Stimulated activated CD4-positive, alpha-beta T cell treated with anti-CD3 and anti-CD28 coated beads, Interleukin-12 subunit alpha, Interleukin-12 subunit beta, amount 100 ng/mL, for 4 hours (primary cell): Measurements from ENCODE around the gene OR5M11.
"Not testable (repeated sequence)": the region's sequence is repeated elsewhere in the genome, so short reads cannot be mapped to it uniquely, and the experiment has no call there.

Experiments
- DNase-seq: peaks from one replicate; pipeline ENCODE4 v3.0.0-alpha.2; 2020

The OR5M11 gene

DNA sequence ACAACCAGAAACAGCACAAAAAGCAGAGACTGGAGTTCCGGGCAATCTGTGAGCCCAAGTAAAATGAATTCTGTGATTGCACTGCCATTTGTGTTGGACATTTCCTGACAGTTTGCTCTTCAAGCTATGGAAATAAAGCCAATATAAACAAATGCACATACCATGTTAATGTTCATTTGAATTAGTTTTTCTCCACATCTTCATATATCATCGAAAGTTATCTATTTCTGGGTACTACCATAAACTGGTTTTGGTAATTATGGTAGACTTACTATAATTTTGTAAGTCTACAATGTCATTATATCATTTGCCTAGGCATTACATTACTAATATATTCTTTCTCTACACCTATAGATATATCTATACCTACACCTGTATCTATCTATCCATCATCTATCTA, at the start of gene OR5M11:
TSS of gene OR5M11 (minus strand) at position 101 of the 400 bp plus-strand sequence. CDS start at position 101, 0 bp downstream.
- no peak for DNase-seq

DNA sequence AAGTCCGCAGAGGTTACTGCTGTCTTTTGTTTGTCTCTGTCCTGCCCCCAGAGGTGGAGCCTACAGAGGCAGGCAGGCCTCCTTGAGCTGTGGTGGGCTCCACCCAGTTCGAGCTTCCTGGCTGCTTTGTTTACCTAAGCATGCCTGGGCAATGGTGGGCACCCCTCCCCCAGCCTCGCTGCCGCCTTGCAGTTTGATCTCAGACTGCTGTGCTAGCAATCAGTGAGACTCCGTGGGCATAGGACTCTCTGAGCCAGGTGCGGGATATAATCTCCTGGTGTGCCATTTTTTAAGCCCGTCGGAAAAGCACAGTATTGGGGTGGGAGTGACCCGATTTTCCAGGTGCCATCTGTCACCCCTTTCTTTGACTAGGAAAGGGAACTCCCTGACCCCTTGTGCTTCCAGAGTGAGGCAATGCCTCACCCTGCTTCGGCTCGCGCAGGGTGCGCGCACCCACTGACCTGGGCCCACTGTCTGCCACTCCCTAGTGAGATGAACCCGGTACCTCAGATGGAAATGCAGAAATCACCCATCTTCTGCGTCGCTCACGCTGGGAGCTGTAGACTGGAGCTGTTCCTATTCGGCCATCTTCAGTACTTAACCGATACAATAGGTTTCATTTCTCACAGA, 49.1 kb upstream of the OR5M11 start:
- not testable (repeated sequence) for DNase-seq

DNA sequence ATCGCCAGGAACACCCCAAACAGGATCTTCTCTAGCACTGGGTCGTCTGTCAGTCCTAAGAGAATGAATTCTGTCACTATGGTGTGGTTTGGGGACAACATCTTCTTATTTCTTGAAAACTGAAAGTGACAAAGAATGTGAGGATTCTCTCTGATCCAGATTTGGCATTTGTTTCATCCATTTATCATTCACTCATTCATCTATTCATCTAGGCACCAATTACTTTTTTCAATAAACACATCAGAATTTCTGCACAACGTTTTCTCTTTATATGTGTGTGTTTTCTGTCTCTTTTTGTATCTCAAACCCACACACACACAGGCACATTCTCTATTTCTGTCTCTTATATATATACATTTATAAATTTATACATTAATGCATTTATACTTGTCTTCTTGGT, 34.6 kb upstream of the OR5M11 start, which contains the start of gene OR5M10:
TSS of gene OR5M10 (minus strand) at position 101 of the 400 bp plus-strand sequence. CDS start at position 101, 0 bp downstream.
- DNase-seq = no peak

DNA sequence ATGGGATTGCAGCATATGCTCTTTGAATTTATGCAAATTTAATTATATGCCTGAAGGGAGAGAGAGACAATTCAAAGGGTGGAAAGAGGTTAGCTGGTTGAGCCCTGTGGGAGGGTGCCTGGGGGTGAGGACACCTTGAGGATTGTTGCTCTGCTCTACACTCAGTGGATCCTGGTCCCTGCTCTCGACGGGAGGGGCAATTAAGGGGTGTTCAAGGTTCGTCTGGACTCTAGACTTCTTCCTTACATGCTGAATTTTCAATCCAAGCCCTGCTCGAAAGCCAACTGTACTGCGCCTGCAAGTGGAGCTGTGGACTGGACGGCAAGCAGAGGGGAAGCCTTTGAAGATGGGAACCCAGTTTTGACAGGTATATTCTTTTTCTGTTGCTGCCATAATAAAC, 15.5 kb upstream of the OR5M11 start:
- no peak for DNase-seq

DNA sequence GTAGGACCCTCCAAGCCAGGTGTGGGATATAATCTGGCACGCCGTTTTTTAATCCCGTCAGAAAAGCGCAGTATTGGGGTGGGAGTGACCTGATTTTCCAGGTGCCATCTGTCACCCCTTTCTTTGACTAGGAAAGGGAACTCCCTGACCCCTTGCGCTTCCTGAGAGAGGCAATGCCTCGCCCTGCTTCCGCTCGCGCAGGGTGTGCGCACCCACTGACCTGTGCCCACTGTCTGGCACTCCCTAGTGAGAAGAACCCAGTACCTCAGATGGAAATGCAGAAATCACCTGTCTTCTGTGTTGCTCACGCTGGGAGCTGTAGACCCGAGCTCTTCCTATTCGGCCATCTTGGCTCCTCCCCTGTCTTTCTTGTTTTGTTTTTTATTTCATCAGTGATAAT, 11.6 kb upstream of the OR5M11 start:
- DNase-seq = not testable (repeated sequence)

DNA sequence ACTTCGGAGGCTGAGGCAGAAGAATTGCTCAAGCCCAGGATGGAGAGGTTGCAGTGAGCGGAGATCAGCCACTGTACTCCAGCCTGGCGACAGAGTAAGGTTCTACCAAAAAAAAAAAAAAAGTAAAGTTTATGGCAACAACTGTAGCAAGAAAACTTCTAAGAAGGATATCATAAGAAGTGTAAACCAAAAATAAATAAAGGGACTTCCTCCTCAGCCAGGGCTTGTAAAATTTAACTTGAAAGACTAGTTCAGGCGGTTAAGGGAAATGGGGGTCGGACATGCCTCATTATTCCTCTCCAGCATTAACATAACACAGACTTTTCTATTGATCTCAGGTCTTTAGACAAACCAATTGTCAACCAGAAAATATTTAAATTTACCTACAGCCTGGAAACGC, 2.5 kb upstream of the OR5M11 start:
- DNase-seq = no peak

DNA sequence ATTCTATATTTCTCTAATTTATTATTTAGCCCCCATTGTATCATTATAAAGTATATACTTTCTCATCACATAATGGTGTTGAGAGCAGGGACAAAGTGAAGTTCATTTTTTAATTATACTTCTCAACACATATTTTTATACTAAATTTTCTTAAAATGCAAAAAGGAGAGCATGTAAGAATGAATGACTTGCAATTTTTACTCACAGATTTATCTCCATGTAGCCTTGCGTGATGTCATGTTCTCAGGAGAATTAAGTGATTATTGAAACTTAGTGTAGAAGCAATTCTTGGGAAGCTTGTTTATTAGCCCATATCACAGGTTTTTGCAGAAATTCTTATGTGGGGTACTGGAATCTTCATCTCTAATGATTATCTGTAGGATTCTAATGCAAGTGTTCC, 682 bp upstream of the OR5M11 start:
- DNase-seq = no peak

DNA sequence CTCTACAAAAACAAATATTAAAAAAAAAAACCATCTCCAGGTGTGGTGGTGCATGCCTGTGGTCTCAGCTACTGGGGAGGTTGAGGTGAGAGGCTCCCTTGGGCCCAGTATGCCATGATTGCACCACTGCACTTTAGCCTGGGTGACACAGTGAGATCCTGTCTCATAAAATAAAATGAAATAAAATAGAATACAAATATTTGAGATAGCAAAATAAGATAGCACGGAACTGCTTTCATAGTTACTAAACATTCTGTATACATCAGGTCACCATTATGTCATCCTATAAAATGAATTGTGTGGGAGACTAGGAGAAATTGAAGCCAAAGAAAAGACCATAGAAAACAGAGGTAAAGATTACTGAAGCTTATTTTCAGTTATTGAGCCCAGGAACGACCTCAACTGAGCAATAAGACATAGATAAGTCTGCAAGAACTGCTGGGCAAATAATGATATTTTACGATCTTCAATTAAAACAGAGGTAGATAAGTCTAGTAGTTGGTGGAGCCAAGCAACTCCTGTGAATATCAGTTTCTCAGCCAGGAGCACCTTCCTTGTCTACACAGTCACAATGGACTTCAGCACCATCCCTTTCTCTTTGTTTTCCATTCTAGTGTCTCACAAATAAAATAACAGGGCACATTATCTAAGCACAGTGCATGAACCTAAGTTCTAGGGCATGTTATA, 9.9 kb downstream of the OR5M11 start:
- DNase-seq = no peak

DNA sequence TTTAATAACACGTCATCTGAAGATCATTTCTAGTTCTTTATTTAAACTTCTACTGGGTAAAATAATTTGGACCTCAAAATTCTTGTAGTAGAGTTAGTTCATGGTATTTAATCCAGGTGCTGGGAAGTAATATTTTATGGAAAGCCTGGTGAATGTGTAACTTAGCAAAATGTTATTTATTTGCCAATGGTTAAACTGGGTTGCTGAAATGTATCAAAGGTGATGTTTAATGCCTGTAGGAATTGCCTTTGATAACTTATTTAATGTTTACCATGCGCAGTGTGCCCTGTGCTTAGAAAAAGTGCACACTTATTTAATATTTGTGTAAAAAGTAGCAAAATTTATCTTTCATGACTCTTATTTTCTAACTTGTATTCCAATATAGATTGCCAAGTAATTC, 11.2 kb downstream of the OR5M11 start:
- no peak for DNase-seq

DNA sequence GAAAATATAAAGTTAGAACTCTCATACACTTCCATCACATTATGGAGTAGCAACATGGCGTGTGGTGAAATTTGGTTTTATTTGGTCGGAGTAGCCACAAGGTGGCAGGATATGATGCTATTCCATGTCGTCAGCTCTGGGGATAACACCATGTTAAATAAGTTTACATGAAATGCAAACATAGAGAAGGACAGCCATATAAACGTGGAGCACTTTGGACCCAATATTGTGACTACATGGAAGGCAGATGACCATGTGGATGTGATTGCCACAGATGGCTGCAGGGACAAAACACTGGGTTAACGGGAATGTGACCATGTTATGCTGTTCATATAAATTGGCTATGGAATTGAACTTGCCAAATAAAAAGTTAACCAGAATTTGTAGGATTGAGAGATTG, 21.0 kb downstream of the OR5M11 start:
- DNase-seq = no peak

DNA sequence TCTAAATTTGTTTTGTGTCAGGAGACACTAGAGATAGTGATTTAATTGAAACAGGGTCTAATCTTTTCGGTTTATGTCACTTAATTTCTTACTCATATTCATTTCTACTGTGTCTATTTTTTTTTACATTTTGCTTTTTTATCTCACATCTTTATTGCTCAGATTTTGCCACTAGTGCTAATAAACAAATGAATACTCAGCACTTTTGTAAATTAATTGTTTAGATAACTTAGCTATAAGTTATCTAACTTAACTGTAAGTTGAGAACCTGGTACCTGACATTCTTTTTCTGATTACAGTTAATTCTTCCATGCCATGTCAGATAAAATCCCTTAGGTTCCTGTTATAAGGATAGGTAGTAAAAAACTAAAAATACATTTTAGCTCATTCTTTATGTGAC, 29.8 kb downstream of the OR5M11 start:
- no peak for DNase-seq

DNA sequence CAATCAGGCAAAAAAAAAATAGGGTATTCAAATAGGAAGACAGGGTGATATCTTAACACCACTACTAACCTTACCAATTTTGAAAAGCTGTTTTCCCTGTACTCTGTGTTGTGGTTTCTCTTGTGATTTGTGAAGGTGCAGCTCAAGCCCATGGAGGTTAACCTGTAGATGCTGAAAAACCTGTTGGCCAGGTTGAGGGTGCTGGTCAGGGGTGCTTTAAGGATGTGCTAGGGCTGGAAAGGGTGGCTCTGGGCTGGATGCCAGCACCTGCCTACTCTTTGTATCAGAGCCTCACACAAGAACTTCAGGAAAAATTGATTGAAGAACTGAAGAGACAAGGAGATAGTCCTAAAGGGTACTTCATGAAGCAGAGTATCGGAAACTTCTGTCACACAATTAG, 33.6 kb downstream of the OR5M11 start:
- no peak for DNase-seq

DNA sequence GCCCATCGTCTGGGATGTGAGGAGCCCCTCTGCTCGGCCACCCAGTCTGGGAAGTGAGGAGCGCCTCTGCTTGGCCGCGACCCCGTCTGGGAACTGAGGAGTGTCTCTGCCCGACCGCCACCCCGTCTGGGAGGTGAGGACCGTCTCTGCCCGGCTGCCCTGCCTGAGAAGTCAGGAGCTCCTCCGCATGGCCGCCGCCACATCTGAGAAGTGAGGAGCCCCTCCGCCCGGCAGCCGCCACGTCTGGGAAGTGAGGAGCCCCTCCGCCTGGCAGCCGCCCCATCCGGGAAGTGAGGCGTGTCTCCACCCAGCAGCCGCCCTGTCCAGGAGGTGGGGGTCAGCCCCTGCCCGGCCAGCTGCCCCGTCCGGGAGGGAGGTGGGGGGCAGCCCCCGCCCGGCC, 46.0 kb downstream of the OR5M11 start:
- no peak for DNase-seq

DNA sequence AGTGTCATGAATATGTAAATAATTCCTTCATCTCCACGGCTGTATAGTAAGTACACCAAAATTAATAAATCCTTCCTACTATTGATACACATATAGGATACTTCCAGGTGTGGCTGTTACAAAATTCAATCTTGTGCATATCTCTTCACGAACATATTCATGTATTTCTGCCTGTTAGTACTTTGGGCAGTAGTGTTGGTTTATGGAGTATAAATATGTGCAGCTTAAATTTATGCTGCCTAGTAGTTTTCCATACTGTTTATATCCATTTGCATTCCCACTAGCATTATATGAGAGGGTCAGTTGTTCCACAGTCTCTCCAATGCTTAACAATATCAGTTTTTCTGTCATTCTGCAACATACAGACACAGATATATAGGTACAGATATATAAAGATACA, 47.9 kb downstream of the OR5M11 start:
- no peak for DNase-seq
